Adrenal gland (tissue), 12 donors: ENCODE data around the gene ARL10. TPM values are rescaled to one million over a fixed set of nuclear protein-coding genes. Genes with fewer than 3 reads are reported as not detected.

Experiments
- DNase-seq, 7 donors: peaks; one replicate each; pipeline ENCODE4 v3.0.0-alpha.2; 2019 to 2020
- H3K27ac ChIP-seq, 5 donors: fragments of 200-600 bp; sonication (generic) in 4 of 5; 1 replicate in 3 of 5; 2 replicates in 2 of 5; pipeline versions ENCODE4 v1.5.1 to v1.8.0; 2016 to 2020; ENCODE audit warnings: mild to moderate bottlenecking in 1 of 5
- H3K27me3 ChIP-seq: fragments of 200-600 bp; 2 replicates; pipeline ENCODE4 v1.8.0; 2021
- H3K36me3 ChIP-seq, 2 donors: fragments of 200-600 bp; replicated peaks in 1 of 2; 1 replicate in 1 of 2; 2 replicates in 1 of 2; pipeline versions ENCODE4 v1.5.1 to v1.8.0; 2018 to 2022
- H3K4me1 ChIP-seq, 2 donors: fragments of 200-600 bp; replicated peaks in 1 of 2; 1 replicate in 1 of 2; 2 replicates in 1 of 2; pipeline versions ENCODE4 v1.5.1 to v1.8.0; 2018 to 2021
- H3K4me3 ChIP-seq, 4 donors: fragments of 200-600 bp; sonication (generic) in 3 of 4; one replicate each; pipeline ENCODE4 v1.5.1; 2016 to 2018
- H3K9me3 ChIP-seq, 3 donors: fragments of 200-600 bp; sonication (generic) in 1 of 3; replicated peaks in 1 of 3; 1 replicate in 2 of 3; 2 replicates in 1 of 3; pipeline versions ENCODE4 v1.5.1 to v1.8.0; 2016 to 2021
- CTCF ChIP-seq, 6 experiments: fragments of 450-650 bp in 4 of 6; fragments of 200-600 bp in 2 of 6; sonication (generic) in 1 of 6; IDR thresholded peaks; 1 replicate in 5 of 6; 2 replicates in 1 of 6; pipeline versions ENCODE4 v1.5.1 to v1.8.0; 2016 to 2021; ENCODE audit warnings: antibody characterized with exemption in 6 of 6, mild to moderate bottlenecking in 2 of 6, moderate library complexity in 1 of 6
- POLR2A ChIP-seq, 2 donors: fragments of 450-650 bp; IDR thresholded peaks; one replicate each; pipeline ENCODE4 v1.6.1; 2017; ENCODE audit warnings: antibody characterized with exemption in 2 of 2, mild to moderate bottlenecking in 2 of 2, moderate library complexity in 1 of 2
- WGBS, 4 donors: extraction: QIAGEN DNeasy Blood & Tissue Kit in 2 of 4; methylation state at CpG; one replicate each; pipeline versions ENCODE4 v1.1.5 to v1.1.7; 2013 to 2017; 5-methylcytosine and 5-hydroxymethylcytosine counted together
- intact Hi-C, 2 donors: fragments of 100-400 bp; cut with DNase I; formaldehyde crosslinking; loops; one replicate each; pipeline versions ENCODE4 v1.14.1 to v1.15.0; 2022 to 2023
- microRNA counts, 2 donors: library from miRNA; unstranded; fragments of <30 nt; microRNA quantifications; one replicate each; lab custom pipeline; 2016
- microRNA-seq, 3 donors: library from miRNA; unstranded; fragments of <30 nt; microRNA quantifications; one replicate each; pipeline ENCODE4, GENCODE V29; 2017 to 2020
- polyA plus RNA-seq, 3 donors: library from polyadenylated mRNA; stranded (reverse); fragments of 200-250 nt in 2 of 3; fragments of 350-450 nt in 1 of 3; fragmentation: Illumina TruSeq in 1 of 3; extraction: RNeasy Lipid Tissue Mini Kit (QIAGEN cat#74804) in 1 of 3; gene quantifications; one replicate each; pipeline ENCODE4 v1.2.3, GENCODE V29; 2013 to 2014
- small RNA-seq, 2 donors: library from RNA; depleted of rRNA; stranded (forward); fragments of <200 nt; gene quantifications; one replicate each; pipeline ENCODE3, GENCODE V24; 2016
- total RNA-seq, 9 donors: library from RNA; depleted of rRNA in 4 of 9; stranded (reverse); fragments of >200 nt in 4 of 9; fragments of 120-200 nt in 1 of 9; fragmentation: NEBNext Ultra II Directional in 1 of 9; extraction: Animal tissue kit (Norgen Biotek cat#: 25700) in 1 of 9; gene quantifications; one replicate each; pipeline versions ENCODE4 v1.1.0 to v1.2.4, GENCODE V29; 2013 to 2023
- donor health status: healthy with polysubstance abuse.
- donor health status: Bipolar disorder and iron deficiency.
- donor health status: DM: yes; HTN: yes; CAD: no.
- donor health status: DM: no; HTN: no; CAD: no.
- donor health status: DM: no; HTN: no; CAD: no.
- donor health status: DM: yes; HTN: yes; CAD: no.

Gene ARL10
- total and polyA plus RNA-seq, 12 donors, result 1.6 to 8.8 (median 3.2) TPM

- Histone ChIP-seq H3K36me3 (no peaks in the 10 kb centered on the region), H3K27me3 (no peaks in the 10 kb centered on the region), H3K27ac (no peak overlapping the region), H3K4me3 (no peak overlapping the region), H3K9me3 (peaks cover 0 to 3% (median 0%) of the 10 kb centered on the region in 3 donors), H3K4me1 (no peaks in the 10 kb centered on the region)
- no peak for DNase-seq
- TF ChIP-seq CTCF (IDR thresholded peaks at IDR 0.05), result no peak
- TF ChIP-seq POLR2A (IDR thresholded peaks at IDR 0.05), result no peak
- intact Hi-C loops, result no loop called here
- 63 to 77% (median 69%) methylated on average over 4 of the region's 4 CpGs for WGBS, 4 donors
Measured at GRCh38 chr5:176429972-176430371, 64.7 kb downstream of the ARL10 start.

MicroRNAs encoded within 50 kb of the gene (microRNA counts, 767-probe panel; counts per million panel counts)
- microRNA hsa-miR-1271-5p (lab: Ali Mortazavi, UCI), result 0 counts per million in 2 donors

Small RNA genes within 50 kb of the gene (microRNA-seq; reads per million reads assigned to microRNA genes)
- gene MIR1271, result 1.7 to 5.8 (median 1.9) reads per million in 3 donors

Small RNA genes within 50 kb of the gene (small RNA-seq; reads per million reads assigned to genes)
- 3.1 to 3.8 reads per million in 2 donors for gene MIR1271

Other genes with a start within 250 kb of the ARL10 start
- 10 to 100 TPM; 39.0 to 85.3 (median 48.4) TPM for gene SIMC1, start 127.1 kb upstream of the ARL10 start, total RNA-seq
- gene SIMC1, start 127.1 kb upstream of the ARL10 start, polyA plus RNA-seq, result 10 to 100 TPM; 25.7 to 72.7 (median 43.5) TPM
- 100 to 1,000 TPM in 6 of 9 donors, 10 to 100 TPM in 3; 83.6 to 127 (median 106) TPM for gene KIAA1191, start 3.7 kb upstream of the ARL10 start, total RNA-seq
- 10 to 100 TPM; 52.9 to 86.4 (median 61.8) TPM for gene KIAA1191, start 3.7 kb upstream of the ARL10 start, polyA plus RNA-seq
- gene NOP16, start 23.1 kb downstream of the ARL10 start, total RNA-seq, result 10 to 100 TPM in 5 of 9 donors, 1 to 10 TPM in 4; 6.2 to 53.3 (median 19.3) TPM
- gene NOP16, start 23.1 kb downstream of the ARL10 start, polyA plus RNA-seq, result 10 to 100 TPM; 49.5 to 62.1 (median 57.0) TPM
- gene HIGD2A, start 23.3 kb downstream of the ARL10 start, total RNA-seq, result 100 to 1,000 TPM; 138 to 262 (median 198) TPM
- 100 to 1,000 TPM; 112 to 492 (median 244) TPM for gene HIGD2A, start 23.3 kb downstream of the ARL10 start, polyA plus RNA-seq
- 100 to 1,000 TPM; 129 to 261 (median 159) TPM for gene CLTB, start 51.1 kb downstream of the ARL10 start, total RNA-seq
- 100 to 1,000 TPM; 118 to 299 (median 262) TPM for gene CLTB, start 51.1 kb downstream of the ARL10 start, polyA plus RNA-seq
- gene FAF2, start 82.9 kb downstream of the ARL10 start, total RNA-seq, result 10 to 100 TPM; 29.0 to 62.3 (median 41.0) TPM
- gene FAF2, start 82.9 kb downstream of the ARL10 start, polyA plus RNA-seq, result 10 to 100 TPM; 21.2 to 68.2 (median 24.3) TPM
- 10 to 100 TPM in 8 of 9 donors, 1 to 10 TPM in 1; 6.9 to 65.7 (median 25.3) TPM for gene RNF44, start 171.9 kb downstream of the ARL10 start, total RNA-seq
- 10 to 100 TPM in 2 of 3 donors, 1 to 10 TPM in 1; 5.3 to 43.1 (median 16.4) TPM for gene RNF44, start 171.9 kb downstream of the ARL10 start, polyA plus RNA-seq
- gene CDHR2, start 183.9 kb downstream of the ARL10 start, total RNA-seq, result under 1 TPM in 7 of 9 donors, not detected in 2; under 0.01 to 0.55 (median 0.34) TPM
- gene CDHR2, start 183.9 kb downstream of the ARL10 start, polyA plus RNA-seq, result under 1 TPM; 0.08 to 0.13 (median 0.10) TPM
- gene GPRIN1, start 244.7 kb downstream of the ARL10 start, total RNA-seq, result 1 to 10 TPM in 5 of 9 donors, under 1 TPM in 4; 0.42 to 4.0 (median 1.4) TPM
- 1 to 10 TPM in 2 of 3 donors, under 1 TPM in 1; 0.81 to 2.2 (median 1.3) TPM for gene GPRIN1, start 244.7 kb downstream of the ARL10 start, polyA plus RNA-seq